Thymus (tissue), 11 donors: ENCODE measurements around the gene PTPRJ. TPM values are rescaled to one million over a fixed set of nuclear protein-coding genes. Genes with fewer than 3 reads are reported as not detected.

ENCODE experiments used
- DNase-seq, 9 donors: peaks; one replicate each; pipeline ENCODE4 v3.0.0-alpha.2; 2013; ENCODE audit warnings: low spot score in 9 of 9, low read depth in 6 of 9, missing footprints in 1 of 9
- H3K27ac ChIP-seq, 2 donors: one replicate each; pipeline ENCODE4 v1.5.1; 2013; ENCODE audit warnings: control low read depth in 1 of 2, low read depth in 1 of 2, low read length in 1 of 2, mild to moderate bottlenecking in 1 of 2, moderate library complexity in 1 of 2
- H3K27me3 ChIP-seq, 2 donors: one replicate each; pipeline ENCODE4 v1.5.1; 2013; ENCODE audit warnings: low read length in 1 of 2; ENCODE audit not compliant: control insufficient read depth in 2 of 2, insufficient read depth in 1 of 2
- H3K36me3 ChIP-seq, 2 donors: one replicate each; pipeline ENCODE4 v1.5.1; 2013; ENCODE audit warnings: low read length in 1 of 2, mild to moderate bottlenecking in 1 of 2, moderate library complexity in 1 of 2; ENCODE audit not compliant: control insufficient read depth in 2 of 2, insufficient read depth in 2 of 2
- H3K4me1 ChIP-seq, 2 donors: one replicate each; pipeline ENCODE4 v1.5.1; 2013; ENCODE audit warnings: low read length in 2 of 2; ENCODE audit not compliant: control insufficient read depth in 2 of 2, insufficient read depth in 2 of 2
- H3K4me3 ChIP-seq, 2 donors: one replicate each; pipeline ENCODE4 v1.5.1; 2013; ENCODE audit warnings: low read length in 2 of 2, control low read depth in 1 of 2, mild to moderate bottlenecking in 1 of 2
- H3K9me3 ChIP-seq, 2 donors: one replicate each; pipeline ENCODE4 v1.5.1; 2013; ENCODE audit warnings: low read length in 1 of 2, mild to moderate bottlenecking in 1 of 2; ENCODE audit not compliant: control insufficient read depth in 2 of 2, insufficient read depth in 1 of 2
- WGBS: extraction: QIAGEN DNeasy Blood & Tissue Kit; methylation state at CpG from one replicate; pipeline ENCODE4 v1.1.7; 2013; 5-methylcytosine and 5-hydroxymethylcytosine counted together
- polyA plus RNA-seq: library from polyadenylated mRNA; stranded (reverse); fragments of 200-250 nt; gene quantifications from one replicate; pipeline ENCODE4 v1.2.3, GENCODE V29; 2013
- total RNA-seq: library from RNA; stranded (reverse); fragments of 120-200 nt; gene quantifications from one replicate; pipeline ENCODE4 v1.2.4, GENCODE V29; 2013
- donor health status: healthy.

PTPRJ gene
- total and polyA plus RNA-seq, 2 donors = 4.4 to 7.5 TPM

DNA sequence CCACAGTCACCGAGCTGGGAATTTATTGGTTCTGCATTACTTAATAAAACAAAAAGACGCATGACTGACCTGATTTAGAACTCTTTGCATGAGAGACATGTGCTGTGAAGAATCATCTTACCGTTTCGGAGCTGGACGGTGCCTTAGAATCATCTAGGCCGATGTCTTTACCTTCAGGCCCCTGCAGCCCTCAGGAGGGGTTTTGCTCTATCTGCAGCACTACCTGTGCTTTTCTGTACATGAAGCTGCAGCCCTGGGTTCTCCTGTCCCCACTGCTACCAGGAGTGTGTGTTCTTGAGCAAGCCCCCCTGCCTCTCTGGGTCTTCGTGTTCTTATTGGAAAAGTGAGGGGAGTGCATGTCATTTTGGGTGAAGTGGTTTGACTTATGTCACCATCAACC, 142.3 kb downstream of the PTPRJ start:
- Histone ChIP-seq H3K4me1 (no peaks in the 10 kb centered on the region), H3K9me3 (no peaks in the 10 kb centered on the region), H3K36me3 (peaks cover 0 to 5% of the 10 kb centered on the region in 2 donors), H3K4me3 (no peak overlapping the region), H3K27ac (no peak overlapping the region), H3K27me3 (no peaks in the 10 kb centered on the region)
- DNase-seq = no peak
- 88% methylated on average over 7 of the region's 7 CpGs for WGBS

DNA sequence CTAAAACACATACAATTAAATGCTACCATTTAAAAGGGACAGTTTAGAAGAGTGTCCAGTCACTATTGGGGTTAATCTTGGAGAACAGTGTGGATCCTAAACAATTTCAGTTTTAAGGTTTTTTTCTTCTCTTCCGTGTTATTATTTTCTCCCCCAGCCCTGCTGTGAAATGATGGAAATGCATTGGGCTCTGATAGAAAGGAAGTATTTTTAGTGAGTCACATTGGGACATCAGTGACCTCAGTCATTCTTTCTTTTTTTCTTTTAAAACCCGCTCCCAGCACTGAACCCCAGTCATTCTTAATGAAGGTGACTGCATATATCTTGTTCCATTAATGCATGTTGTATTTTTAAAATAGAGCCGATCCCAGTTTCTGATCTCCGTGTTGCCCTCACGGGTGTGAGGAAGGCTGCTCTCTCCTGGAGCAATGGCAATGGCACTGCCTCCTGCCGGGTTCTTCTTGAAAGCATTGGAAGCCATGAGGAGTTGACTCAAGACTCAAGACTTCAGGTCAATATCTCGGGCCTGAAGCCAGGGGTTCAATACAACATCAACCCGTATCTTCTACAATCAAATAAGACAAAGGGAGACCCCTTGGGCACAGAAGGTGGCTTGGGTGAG, 143.0 kb downstream of the PTPRJ start:
- no peak overlapping the region for H3K4me3 ChIP-seq
- peaks cover 0 to 9% of the 10 kb centered on the region in 2 donors for H3K36me3 ChIP-seq
- 91% methylated on average over 8 of the region's 8 CpGs for WGBS
- no peak overlapping the region for H3K27ac ChIP-seq
- H3K9me3 ChIP-seq = no peaks in the 10 kb centered on the region
- H3K4me1 ChIP-seq = no peaks in the 10 kb centered on the region
- H3K27me3 ChIP-seq = no peaks in the 10 kb centered on the region
- DNase-seq = no peak

DNA sequence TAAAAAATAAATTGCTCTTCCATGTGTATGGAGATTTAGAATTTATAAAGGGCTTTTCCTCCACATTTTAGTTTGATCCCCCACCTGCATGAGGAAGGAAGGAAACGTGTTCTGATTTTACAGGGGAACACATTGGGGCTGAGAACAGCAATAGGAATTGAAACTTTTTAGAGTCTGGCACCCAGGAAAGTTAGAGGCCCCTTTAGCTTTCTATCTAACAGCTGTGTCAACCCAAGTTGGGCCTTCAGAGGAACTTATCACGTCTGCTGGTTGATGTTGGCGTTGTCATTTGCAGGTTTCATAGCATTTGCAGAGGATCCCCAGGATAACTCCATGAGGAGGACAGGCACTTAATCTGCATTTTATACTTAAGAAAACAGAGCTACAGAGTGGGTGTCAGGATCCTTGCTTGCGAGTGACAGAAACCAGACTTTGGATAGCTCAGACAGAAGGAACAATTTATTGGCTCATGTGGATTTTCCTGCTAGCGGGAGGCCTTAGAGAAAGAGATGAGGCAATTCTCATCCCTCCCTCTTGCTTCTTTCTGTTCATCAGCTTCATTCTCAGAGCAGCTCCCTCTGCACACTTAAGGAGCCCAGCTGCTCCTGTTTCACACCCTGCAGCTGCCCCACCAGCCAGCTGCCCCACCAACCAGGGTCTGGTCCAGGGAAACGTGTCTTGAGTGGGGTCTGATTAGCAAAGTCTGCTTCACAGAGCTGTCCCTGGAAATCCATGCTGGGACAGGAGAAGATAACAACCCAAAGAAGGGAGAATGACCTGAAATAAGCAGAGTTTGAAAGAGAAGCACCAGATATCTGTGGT, 143.8 kb downstream of the PTPRJ start:
- Histone ChIP-seq H3K27ac (no peak overlapping the region), H3K36me3 (peaks cover 2 to 9% of the 10 kb centered on the region in 2 donors), H3K9me3 (no peaks in the 10 kb centered on the region), H3K4me3 (no peak overlapping the region), H3K27me3 (no peaks in the 10 kb centered on the region), H3K4me1 (no peaks in the 10 kb centered on the region)
- WGBS = 91% methylated on average over 6 of the region's 6 CpGs
- no peak for DNase-seq

DNA sequence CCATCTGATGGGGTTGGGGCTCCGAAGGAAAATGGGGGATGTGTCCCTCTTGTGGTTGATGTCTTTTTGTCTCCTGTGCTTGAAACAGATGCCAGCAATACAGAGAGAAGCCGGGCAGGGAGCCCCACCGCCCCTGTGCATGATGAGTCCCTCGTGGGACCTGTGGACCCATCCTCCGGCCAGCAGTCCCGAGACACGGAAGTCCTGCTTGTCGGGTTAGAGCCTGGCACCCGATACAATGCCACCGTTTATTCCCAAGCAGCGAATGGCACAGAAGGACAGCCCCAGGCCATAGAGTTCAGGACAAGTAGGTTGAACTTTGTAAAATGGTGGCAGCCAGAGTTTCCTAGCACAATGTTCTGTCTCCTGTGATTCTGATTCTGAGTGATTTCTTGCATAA, 144.5 kb downstream of the PTPRJ start:
- H3K4me3 ChIP-seq = no peak overlapping the region
- H3K36me3 ChIP-seq = peaks cover 3 to 9% of the 10 kb centered on the region in 2 donors
- whole genome bisulfite sequencing = 95% methylated on average over 11 of the region's 11 CpGs
- no peaks in the 10 kb centered on the region for H3K4me1 ChIP-seq
- DNase-seq = no peak
- H3K9me3 ChIP-seq = no peaks in the 10 kb centered on the region
- no peaks in the 10 kb centered on the region for H3K27me3 ChIP-seq
- no peak overlapping the region for H3K27ac ChIP-seq

DNA sequence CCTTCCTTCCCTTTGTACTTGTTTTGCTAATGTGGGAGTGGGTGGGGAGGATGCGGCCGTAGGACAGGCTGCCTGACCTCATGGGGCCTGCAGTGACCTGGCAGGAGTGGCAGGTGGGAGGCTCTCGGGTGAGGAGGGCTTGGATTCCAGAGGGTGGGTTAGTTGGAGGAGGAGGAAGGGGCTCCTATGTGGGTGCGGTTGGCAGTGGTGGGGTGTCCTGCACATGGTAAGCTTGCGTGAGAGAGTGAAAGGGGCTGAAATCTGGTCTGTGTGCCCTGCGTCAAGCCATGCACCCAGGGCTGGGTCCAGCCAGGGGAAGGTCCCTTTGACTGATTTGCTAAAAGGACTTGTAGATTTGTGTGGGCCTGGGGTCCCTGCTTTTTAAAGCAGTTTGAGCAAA, 145.5 kb downstream of the PTPRJ start:
- Histone ChIP-seq H3K4me3 (no peak overlapping the region), H3K27ac (no peak overlapping the region), H3K9me3 (no peaks in the 10 kb centered on the region), H3K4me1 (no peaks in the 10 kb centered on the region), H3K27me3 (no peaks in the 10 kb centered on the region), H3K36me3 (peaks cover 3 to 9% of the 10 kb centered on the region in 2 donors)
- no peak for DNase-seq
- 90% methylated on average over 6 of the region's 6 CpGs for WGBS

DNA sequence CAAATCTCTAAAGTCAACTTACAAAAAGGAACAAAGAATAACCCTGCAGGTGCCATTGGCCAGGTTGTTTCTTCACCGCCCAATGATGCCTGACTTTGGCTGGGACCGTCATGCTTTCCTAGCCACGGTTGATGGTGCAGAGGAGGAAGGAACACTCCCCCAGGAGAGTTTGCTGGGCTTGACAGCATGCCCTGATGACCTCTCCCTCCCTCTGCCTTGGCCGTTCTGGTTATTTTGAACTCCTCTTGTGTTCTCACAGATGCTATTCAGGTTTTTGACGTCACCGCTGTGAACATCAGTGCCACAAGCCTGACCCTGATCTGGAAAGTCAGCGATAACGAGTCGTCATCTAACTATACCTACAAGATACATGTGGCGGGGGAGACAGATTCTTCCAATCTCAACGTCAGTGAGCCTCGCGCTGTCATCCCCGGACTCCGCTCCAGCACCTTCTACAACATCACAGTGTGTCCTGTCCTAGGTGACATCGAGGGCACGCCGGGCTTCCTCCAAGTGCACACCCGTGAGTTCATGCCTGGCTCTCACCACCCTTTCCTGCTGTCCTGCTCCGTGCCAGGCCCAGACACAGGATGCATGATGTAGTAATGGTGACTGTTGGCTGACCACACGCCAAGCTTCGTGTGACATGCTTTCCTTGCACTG, 147.3 kb downstream of the PTPRJ start:
- Histone ChIP-seq H3K4me3 (no peak overlapping the region), H3K9me3 (no peaks in the 10 kb centered on the region), H3K36me3 (peaks cover 3 to 9% of the 10 kb centered on the region in 2 donors), H3K27me3 (no peaks in the 10 kb centered on the region), H3K4me1 (no peaks in the 10 kb centered on the region), H3K27ac (no peak overlapping the region)
- 96% methylated on average over 22 of the region's 22 CpGs for WGBS
- no peak for DNase-seq

DNA sequence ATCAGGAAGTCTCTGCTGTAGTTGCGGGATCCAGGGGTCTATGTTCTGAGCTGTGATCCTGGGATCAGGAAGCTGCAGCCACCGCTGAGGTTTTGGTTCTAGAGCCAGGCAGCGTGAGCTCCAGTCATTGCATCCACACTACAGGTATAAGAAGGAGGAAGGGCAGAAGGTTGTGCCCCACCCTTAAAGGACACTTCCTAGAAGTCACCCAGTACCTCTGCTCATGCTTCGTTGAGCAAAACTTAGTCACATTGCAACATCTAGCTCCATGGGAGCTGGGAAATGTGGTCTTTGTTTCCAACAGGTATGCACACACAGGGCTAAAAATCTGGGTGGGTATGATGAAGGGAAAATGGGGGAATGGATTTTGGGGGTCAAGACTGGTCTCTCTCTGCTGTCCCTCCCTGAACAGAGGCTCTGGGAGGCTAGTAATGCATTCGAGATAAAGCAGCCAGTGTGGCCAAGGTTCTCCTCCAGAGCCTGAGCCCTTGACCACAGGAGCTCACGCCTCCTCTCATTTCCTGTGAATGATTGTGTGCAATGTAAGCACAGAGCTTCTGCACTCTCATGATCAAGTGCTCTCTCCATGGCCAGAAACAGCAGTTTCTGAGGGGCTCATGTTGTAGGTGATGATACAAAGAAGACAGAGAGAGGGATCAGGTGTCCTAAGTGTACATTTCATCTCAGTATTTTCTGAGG, 149.5 kb downstream of the PTPRJ start:
- Histone ChIP-seq H3K4me1 (no peaks in the 10 kb centered on the region), H3K4me3 (no peak overlapping the region), H3K36me3 (peaks cover 3 to 9% of the 10 kb centered on the region in 2 donors), H3K9me3 (no peaks in the 10 kb centered on the region), H3K27ac (no peak overlapping the region), H3K27me3 (no peaks in the 10 kb centered on the region)
- no peak for DNase-seq
- 87% methylated on average over 6 of the region's 6 CpGs for WGBS

DNA sequence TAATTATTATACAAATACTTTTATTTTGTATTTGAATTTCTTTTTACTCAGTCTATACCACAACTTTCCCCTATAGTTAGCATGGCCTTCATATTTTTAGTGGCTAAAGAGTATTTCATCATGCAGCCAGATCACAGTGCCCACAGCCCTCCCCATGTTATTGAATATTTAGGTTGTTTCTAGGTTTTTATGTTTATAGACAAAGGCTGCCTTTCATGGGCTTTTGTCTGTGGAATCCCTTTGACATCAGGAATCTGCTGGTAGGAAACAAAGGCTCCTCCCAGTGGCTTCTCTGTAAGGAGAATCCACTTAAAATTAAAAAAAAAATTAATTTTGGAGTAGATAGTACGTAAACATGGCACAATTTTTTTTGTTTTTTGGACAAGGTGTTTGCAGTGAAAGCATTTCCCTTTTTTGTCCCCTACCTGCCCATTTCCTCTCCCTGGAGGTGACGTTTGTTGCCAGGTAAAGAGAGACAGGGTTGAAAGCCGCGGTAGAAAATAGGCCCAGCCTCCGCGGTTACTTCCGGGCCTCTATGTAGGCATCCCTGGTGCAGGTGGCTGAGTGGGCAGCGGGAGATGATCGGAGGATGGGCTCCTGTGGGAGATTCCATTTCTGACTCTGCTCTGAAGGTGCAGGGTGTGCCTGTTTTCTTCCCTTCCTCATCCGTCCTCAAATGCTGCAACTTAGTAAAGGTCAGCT, 154.0 kb downstream of the PTPRJ start:
- no peaks in the 10 kb centered on the region for H3K4me1 ChIP-seq
- no peak overlapping the region for H3K4me3 ChIP-seq
- no peaks in the 10 kb centered on the region for H3K27me3 ChIP-seq
- WGBS = 96% methylated on average over 10 of the region's 10 CpGs
- H3K36me3 ChIP-seq = peaks cover 0 to 6% of the 10 kb centered on the region in 2 donors
- no peak overlapping the region for H3K27ac ChIP-seq
- no peaks in the 10 kb centered on the region for H3K9me3 ChIP-seq
- no peak for DNase-seq
